ENCODE measurements around the gene GMPPB.

Gene GMPPB

GRCh38 chr3:49712631-49713317 lies 11.0 kb downstream of the GMPPB start:
- no peaks in the 10 kb centered on the region for H3K9me3 ChIP-seq (replicated peaks; ENCODE audit: insufficient read depth, low read length)
- TF ChIP-seq EZH2 (optimal IDR thresholded peaks at IDR 0.05; ENCODE audit: low read depth, low read length): no peak
- no peak for TF ChIP-seq CTCF (IDR thresholded peaks at IDR 0.05; ENCODE audit: low read length)
- TF ChIP-seq EZH2phosphoT487 (IDR thresholded peaks at IDR 0.05; ENCODE audit: low read length): no peak
- no peak overlapping the region for H3K4me3 ChIP-seq (ENCODE audit: low read length)
- H3F3A ChIP-seq (ENCODE audit: insufficient read depth, low read length): no peaks in the 10 kb centered on the region
- no peak overlapping the region for H3K27ac ChIP-seq (ENCODE audit: low read length)
- no peak for DNase-seq
- H3K4me2 ChIP-seq (ENCODE audit: low read depth, low read length): no peak overlapping the region
- H3K4me1 ChIP-seq (ENCODE audit: low read length): no peaks in the 10 kb centered on the region
- no peak overlapping the region for H2AFZ ChIP-seq (ENCODE audit: low read length)
- no peaks in the 10 kb centered on the region for H4K20me1 ChIP-seq (ENCODE audit: insufficient read depth, low read length)
- no peaks in the 10 kb centered on the region for H3K9me2 ChIP-seq (replicated peaks; ENCODE audit: insufficient read depth, low read length)
- H3K79me2 ChIP-seq (ENCODE audit: low read length): no peaks in the 10 kb centered on the region
- H3K36me3 ChIP-seq (replicated peaks; ENCODE audit: insufficient read depth, low read length): no peaks in the 10 kb centered on the region
- no peak overlapping the region for H3K9ac ChIP-seq (ENCODE audit: low read length)
- no peaks in the 10 kb centered on the region for H3K27me3 ChIP-seq (replicated peaks; ENCODE audit: insufficient read depth, low read length)

- Histone ChIP-seq H3K79me2 (ENCODE audit: low read length) (no peaks in the 10 kb centered on the region), H3K9me3 (replicated peaks; ENCODE audit: insufficient read depth, low read length) (no peaks in the 10 kb centered on the region), H3K9me2 (replicated peaks; ENCODE audit: insufficient read depth, low read length) (no peaks in the 10 kb centered on the region), H2AFZ (ENCODE audit: low read length) (no peak overlapping the region), H3K9ac (ENCODE audit: low read length) (no peak overlapping the region), H4K20me1 (ENCODE audit: insufficient read depth, low read length) (no peaks in the 10 kb centered on the region), H3K27ac (ENCODE audit: low read length) (no peak overlapping the region), H3K4me1 (ENCODE audit: low read length) (no peaks in the 10 kb centered on the region), H3K27me3 (replicated peaks; ENCODE audit: insufficient read depth, low read length) (no peaks in the 10 kb centered on the region), H3K4me2 (ENCODE audit: low read depth, low read length) (no peak overlapping the region), H3K4me3 (ENCODE audit: low read length) (no peak overlapping the region), H3K36me3 (replicated peaks; ENCODE audit: insufficient read depth, low read length) (no peaks in the 10 kb centered on the region), H3F3A (ENCODE audit: insufficient read depth, low read length) (no peaks in the 10 kb centered on the region)
- DNase-seq: no peak
- no peak for TF ChIP-seq CTCF (IDR thresholded peaks at IDR 0.05; ENCODE audit: low read length)
- no peak for TF ChIP-seq EZH2phosphoT487 (IDR thresholded peaks at IDR 0.05; ENCODE audit: low read length)
- no peak for TF ChIP-seq EZH2 (optimal IDR thresholded peaks at IDR 0.05; ENCODE audit: low read depth, low read length)
Measured at GRCh38 chr3:49712166-49712565, 11.6 kb downstream of the GMPPB start.

GRCh38 chr3:49711489-49711888 lies 12.3 kb downstream of the GMPPB start:
- Histone ChIP-seq H3K9ac (ENCODE audit: low read length) (no peak overlapping the region), H4K20me1 (ENCODE audit: insufficient read depth, low read length) (no peaks in the 10 kb centered on the region), H2AFZ (ENCODE audit: low read length) (no peak overlapping the region), H3K27me3 (replicated peaks; ENCODE audit: insufficient read depth, low read length) (no peaks in the 10 kb centered on the region), H3K9me2 (replicated peaks; ENCODE audit: insufficient read depth, low read length) (no peaks in the 10 kb centered on the region), H3K9me3 (replicated peaks; ENCODE audit: insufficient read depth, low read length) (no peaks in the 10 kb centered on the region), H3K4me2 (ENCODE audit: low read depth, low read length) (no peak overlapping the region), H3K79me2 (ENCODE audit: low read length) (no peaks in the 10 kb centered on the region), H3K4me3 (ENCODE audit: low read length) (no peak overlapping the region), H3K27ac (ENCODE audit: low read length) (no peak overlapping the region), H3F3A (ENCODE audit: insufficient read depth, low read length) (no peaks in the 10 kb centered on the region), H3K36me3 (replicated peaks; ENCODE audit: insufficient read depth, low read length) (no peaks in the 10 kb centered on the region), H3K4me1 (ENCODE audit: low read length) (no peaks in the 10 kb centered on the region)
- TF ChIP-seq CTCF (IDR thresholded peaks at IDR 0.05; ENCODE audit: low read length) (no peak), EZH2 (optimal IDR thresholded peaks at IDR 0.05; ENCODE audit: low read depth, low read length) (no peak), EZH2phosphoT487 (IDR thresholded peaks at IDR 0.05; ENCODE audit: low read length) (no peak)
- no peak for DNase-seq

All from MM.1S (cell line).